ENCODE data around the gene NUP210.
A peak's percentile ranks its signal among the peaks of the same experiment; 100 is the strongest.
"Not testable (repeated sequence)": the region's sequence is repeated elsewhere in the genome, so short reads cannot be mapped to it uniquely, and the experiment has no call there.

NUP210 gene

GRCh38 chr3:13404626-13405452, 15.3 kb downstream of the NUP210 start:
- DNase-seq: no peak

- no peak for DNase-seq
Measured at GRCh38 chr3:13403847-13404246, 16.3 kb downstream of the NUP210 start.

DNA sequence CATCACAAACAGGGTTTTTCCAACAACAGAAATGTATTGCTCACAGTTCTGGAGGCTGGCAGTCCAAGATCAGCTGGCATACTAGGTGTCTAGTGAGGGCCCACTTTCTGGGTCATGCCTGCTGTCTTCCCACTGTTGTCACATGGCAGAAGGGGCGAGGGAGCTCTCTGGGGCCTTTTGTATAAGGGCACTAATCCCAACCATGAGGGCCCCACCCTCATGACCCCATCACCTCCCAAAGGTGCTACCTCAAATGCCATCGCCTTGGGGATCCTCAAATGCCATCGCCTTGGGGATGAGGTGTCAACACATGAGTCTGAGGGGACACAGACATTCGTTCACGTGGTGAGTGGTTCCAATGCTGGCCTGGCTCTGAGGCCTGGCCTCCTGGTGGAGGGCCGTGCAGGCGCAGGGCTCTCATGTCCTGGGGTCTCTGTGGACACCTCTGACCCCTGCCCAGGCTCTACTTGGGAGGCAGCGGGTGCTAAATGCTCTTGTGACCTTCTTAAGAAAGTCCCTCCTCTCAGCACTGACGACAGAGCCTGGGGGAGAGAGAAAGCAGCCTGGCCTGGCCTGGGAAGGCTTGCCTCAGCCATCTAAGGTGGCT, 16.8 kb downstream of the NUP210 start:
- DNase-seq: no peak

GRCh38 chr3:13401149-13401548, 19.0 kb downstream of the NUP210 start:
- no peak for DNase-seq

DNA sequence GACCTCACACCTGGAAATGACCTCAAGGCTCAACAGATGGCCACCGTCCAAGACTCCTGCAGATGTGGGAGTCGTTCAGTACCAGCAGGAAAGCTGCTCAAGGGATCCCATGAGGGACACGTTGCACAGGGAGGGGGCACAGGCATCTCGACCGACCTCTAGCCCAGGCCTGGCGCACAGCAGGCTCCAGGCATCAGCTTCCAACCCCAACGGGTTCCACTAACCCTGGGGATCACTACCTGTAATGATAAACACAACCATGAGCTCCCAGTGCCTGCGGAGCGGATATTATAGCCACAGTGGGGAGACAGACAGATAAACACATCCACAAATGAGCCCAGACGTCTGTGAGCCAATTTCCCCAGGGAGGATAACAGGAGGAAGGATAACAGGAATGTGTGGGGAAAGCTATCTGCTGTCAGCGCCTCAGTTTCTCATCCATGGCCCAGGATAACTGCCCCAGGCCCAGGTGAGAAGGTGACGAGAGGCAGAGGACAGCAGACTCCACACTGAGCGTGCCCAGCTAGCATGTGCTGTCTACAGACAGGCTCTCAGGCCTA, 19.9 kb downstream of the NUP210 start:
- no peak for DNase-seq

GRCh38 chr3:13399603-13400002, 20.5 kb downstream of the NUP210 start:
- no peak for DNase-seq

DNA sequence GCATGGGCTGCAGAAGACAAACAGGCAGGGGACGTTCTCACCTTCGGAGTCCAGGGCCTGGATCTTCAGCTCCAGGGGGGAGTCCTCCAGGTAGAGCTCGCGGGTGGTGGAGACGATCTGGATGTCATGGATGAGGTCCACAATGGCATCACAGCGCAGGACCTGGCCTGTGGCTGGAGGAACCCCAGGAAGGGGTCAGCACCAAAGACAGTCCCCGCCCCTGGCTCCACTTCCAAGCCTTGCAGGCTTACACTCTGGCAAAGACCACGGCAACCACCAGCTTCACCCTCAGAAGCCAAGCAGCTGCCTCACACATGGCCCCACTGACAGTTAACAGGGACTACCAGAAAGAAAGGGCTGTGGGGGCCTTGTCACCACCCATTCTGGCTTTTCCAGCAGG, 22.8 kb downstream of the NUP210 start:
- no peak for DNase-seq

- no peak for DNase-seq
Measured at GRCh38 chr3:13394363-13394762, 25.8 kb downstream of the NUP210 start.

DNA sequence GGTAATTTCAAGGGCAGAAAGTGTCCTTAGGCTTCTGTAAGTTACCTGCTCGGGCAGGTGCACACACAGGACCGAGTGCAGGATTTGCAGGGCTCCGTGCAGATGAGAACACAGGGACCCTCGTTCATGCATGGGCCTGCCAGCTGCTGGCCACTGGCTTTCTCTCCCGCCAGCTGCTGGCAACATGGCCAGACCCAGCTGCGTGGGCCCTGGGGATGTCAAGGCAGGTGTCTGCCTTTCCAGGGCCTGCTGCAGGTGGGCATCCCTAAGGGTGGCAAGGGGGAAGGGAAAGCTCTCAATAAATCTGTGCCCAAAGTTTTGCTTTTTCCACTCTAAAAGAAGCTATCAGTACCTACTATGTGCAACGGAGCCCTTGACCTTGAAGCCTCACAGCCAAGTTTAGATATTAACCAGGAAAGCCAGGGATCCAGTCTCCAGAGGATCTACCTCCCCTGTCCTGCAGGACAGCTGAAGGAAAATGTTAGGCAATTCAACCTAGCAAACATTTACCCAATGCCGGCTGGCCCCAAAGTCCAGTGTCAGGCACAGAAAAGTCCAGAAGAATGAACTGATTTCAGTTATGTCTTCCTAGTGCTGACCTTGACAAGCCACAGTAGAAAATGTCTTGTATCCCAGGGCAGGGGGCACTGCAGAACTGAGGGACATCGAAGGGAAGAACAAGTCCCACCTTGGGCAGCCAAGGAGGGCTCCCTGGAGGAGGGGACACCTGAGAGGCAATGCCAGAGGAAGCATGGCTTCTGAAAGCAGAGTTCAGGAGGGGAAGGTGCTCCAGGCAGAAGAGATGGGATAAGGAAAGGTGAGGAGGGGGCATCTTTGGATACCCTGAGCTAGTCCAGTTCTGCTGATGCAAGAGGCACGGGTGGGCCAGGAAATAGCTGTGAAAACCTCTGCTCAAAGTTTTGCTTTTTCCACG, 26.4 kb downstream of the NUP210 start:
- no peak for DNase-seq

- DNase-seq: no peak
Measured at GRCh38 chr3:13391308-13391707, 28.8 kb downstream of the NUP210 start.

GRCh38 chr3:13389378-13389777, 30.7 kb downstream of the NUP210 start:
- DNase-seq: no peak

- no peak for DNase-seq
Measured at GRCh38 chr3:13388816-13389215, 31.3 kb downstream of the NUP210 start.

DNA sequence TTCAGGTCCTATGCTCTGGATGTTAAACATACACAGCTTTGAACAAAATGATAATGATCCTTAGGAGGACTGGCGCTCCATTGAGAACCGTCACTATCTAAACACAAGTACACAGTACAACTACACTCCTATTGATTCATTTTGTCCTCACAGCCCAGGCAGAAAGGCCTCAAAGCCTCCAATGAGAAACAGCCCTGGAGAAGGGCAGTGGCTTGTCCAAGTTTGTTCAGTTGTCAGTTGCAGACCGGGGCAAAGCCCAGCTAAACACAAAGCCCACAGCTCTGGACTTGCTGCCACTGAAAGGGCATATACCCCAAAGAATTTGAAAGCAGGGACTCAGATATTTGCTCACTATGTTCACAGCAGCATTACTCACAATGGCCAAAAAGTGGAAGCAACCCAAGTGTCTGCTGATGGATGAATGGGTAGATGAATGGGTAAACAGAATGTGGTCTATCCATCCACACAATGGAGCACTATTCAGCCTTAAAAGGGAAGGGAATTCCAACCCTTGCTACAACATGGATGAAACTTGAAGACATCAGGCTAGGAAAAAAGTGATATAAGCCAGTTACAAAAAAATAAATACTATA, 34.7 kb downstream of the NUP210 start:
- no peak for DNase-seq

DNA sequence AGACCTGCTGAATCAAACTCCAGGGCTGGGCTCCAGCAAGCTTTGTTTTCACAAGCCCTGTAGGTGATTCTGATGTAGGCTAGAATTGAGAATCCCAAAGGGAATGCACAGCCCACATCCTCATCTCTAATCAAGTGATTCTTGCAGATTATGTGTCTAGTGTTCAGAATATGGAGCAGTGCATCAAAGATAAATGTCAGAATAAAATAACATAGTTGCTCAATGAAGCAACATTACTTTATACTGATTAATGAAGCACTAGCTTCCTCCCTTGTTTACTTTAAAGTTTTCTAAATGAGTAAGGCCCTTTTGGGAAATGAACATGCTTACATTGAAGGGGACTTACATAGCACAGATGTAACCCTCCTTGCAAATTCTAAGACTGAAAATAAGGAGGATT, 39.2 kb downstream of the NUP210 start:
- no peak for DNase-seq

GRCh38 chr3:13379201-13379830, 40.8 kb downstream of the NUP210 start:
- DNase-seq: peak; percentile 21

- no peak for DNase-seq
Measured at GRCh38 chr3:13378155-13378554, 42.0 kb downstream of the NUP210 start.

DNA sequence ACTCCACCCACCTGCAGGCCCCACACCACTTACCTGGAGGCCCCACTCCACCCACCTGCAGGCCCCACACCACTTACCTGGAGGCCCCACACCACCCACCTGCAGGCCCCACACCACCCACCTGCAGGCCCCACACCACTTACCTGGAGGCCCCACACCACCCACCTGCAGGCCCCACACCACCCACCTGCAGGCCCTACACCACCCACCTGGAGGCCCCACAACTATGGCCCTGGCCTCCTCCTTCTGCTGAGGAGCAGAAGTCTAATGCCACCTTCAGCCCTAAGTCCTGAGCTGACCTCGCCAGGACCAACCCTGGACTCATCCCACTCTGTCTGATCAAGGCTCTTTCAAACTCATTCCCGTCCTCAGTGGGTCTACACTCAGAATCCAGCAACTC, 42.4 kb downstream of the NUP210 start:
- not testable (repeated sequence) for DNase-seq

- no peak for DNase-seq
Measured at GRCh38 chr3:13377021-13377420, 43.1 kb downstream of the NUP210 start.

- no peak for DNase-seq
Measured at GRCh38 chr3:13376091-13376490, 44.0 kb downstream of the NUP210 start.

- DNase-seq: no peak
Measured at GRCh38 chr3:13375464-13375863, 44.7 kb downstream of the NUP210 start.

GRCh38 chr3:13373975-13374586, 46.0 kb downstream of the NUP210 start:
- DNase-seq: no peak

DNA sequence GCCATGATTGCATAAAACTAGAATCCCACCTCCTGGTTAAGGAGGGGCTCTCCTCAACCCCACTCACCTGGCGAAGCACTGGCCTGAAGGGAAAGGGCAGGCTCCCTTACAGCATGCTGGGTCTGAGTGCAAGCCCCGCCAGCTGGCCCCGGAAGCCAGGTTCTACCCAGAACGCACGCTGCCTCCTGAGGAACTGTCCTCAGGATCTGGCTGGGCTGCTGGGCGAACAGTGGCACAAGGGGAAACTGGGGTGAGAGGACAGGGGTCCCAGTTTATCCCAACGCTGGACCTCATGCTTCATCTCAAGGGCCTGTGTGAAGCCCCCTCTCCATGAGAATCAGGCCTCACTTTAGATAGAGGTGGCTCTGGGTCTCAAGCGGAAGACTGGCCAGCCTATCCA, 47.5 kb downstream of the NUP210 start:
- no peak for DNase-seq
